HUES48 (cell line): ENCODE measurements around the gene CTAG2.
"Not testable (repeated sequence)": the region's sequence is repeated elsewhere in the genome, so short reads cannot be mapped to it uniquely, and the experiment has no call there.

ENCODE experiments used
- H3K27ac ChIP-seq: one replicate; pipeline ENCODE4 v1.7.0; 2013; ENCODE audit warnings: low read depth, low read length, inconsistent platforms
- H3K27me3 ChIP-seq: 2 replicates; pipeline ENCODE4 v1.6.1; 2013; ENCODE audit warnings: mild to moderate bottlenecking, low read length; ENCODE audit not compliant: control insufficient read depth, insufficient read depth
- H3K36me3 ChIP-seq: 2 replicates; pipeline ENCODE4 v1.6.1; 2013; ENCODE audit warnings: low read length; ENCODE audit not compliant: control insufficient read depth, insufficient read depth
- H3K4me1 ChIP-seq: 2 replicates; pipeline ENCODE4 v1.6.1; 2013; ENCODE audit warnings: mild to moderate bottlenecking, low read length; ENCODE audit not compliant: control insufficient read depth, insufficient read depth
- H3K4me3 ChIP-seq: 2 replicates; pipeline ENCODE4 v1.5.1; 2013; ENCODE audit warnings: mild to moderate bottlenecking, low read depth, low read length
- H3K9ac ChIP-seq: 2 replicates; pipeline ENCODE4 v1.6.1; 2013; ENCODE audit warnings: mild to moderate bottlenecking, low read depth, low read length, moderate library complexity
- H3K9me3 ChIP-seq: 2 replicates; pipeline ENCODE4 v1.6.1; 2013; ENCODE audit warnings: low read length; ENCODE audit not compliant: control insufficient read depth, insufficient read depth

Gene CTAG2

DNA sequence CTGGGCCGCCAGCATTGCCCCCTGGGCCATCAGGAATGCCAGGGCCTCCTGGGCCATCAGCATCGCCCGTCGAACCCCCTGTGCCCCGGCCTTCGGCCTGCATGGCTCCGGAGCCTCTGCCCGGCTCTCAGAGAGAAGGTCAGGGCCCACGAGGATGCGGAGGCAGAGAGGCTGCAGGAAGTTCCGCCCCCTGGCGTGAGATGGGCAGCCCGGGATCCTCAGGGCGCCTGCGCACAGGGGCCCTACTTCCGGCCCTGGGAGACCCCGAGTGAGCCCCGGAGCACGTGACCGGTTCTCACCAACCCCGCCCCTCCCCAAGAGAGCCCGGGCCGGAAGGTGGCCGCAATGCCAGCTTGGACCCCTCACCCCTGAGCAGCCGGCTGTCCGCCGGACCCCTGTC is at the start of gene CTAG2:
Gene CTAG2 (minus strand): TSS at position 167 of the 400 bp plus-strand sequence. CDS start 64 bp downstream, at position 103.
- H3K9me3 ChIP-seq: peaks cover 25% of the 10 kb centered on the region
- H3K4me3 ChIP-seq, H3K9ac ChIP-seq, H3K27me3 ChIP-seq, H3K4me1 ChIP-seq, H3K27ac ChIP-seq, H3K36me3 ChIP-seq: not testable (repeated sequence)

DNA sequence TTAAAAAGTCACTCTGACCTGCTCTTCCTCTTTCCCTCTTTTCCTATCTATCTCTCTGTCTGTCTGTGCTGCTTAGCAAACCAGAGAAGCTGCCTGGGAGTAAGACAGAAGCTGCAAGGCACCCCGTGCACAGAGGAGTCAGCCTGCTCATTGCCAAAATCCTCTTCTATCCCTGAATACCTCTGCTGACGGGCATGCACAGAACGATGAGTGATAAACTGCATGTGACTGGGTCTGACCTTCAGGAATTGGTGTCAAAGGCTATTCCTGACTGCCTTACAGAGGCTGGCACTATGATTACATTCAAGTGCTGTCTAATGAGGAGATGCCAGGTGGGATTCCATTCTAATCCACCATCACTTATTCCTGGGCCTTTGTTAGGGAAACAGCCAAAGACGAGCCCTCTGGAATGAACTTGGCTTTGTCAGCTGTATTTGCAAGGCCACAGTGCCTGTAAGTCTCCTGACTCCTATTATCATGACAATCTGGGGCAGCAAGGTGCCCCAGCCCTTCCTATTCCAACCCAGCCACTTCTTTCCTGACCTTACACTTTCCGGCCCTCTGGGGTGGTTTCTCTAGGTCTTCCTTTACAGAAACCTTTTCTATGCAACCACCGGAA is 45.4 kb upstream of the CTAG2 start:
- Histone ChIP-seq H3K9ac (no peak overlapping the region; the same call in 1 of the 2 replicates), H3K4me3 (no peak overlapping the region; the same call in 1 of the 2 replicates), H3K36me3 (no peaks in the 10 kb centered on the region), H3K27me3 (no peaks in the 10 kb centered on the region), H3K4me1 (peaks cover 18% of the 10 kb centered on the region), H3K9me3 (peaks cover 41% of the 10 kb centered on the region), H3K27ac (no peak overlapping the region)

DNA sequence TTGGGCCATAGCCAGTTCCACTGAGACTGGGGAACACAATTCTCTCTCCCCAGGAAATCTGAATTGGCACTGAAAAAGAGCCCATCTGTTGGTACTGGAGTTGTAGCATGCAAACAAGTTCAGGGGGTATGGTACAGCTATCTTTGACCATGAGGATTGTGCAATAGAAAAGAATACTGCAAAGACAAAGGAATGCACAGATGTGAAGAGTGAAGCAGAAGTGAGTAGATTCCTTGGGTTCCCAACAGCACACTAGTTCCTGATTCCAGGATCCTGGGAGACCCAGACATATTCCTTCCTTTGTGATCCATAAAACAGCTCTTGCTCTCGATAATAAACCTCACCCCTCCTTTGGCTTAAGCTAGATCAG is 43.3 kb upstream of the CTAG2 start:
- no peak overlapping the region for H3K4me3 ChIP-seq
- H3K9ac ChIP-seq: no peak overlapping the region
- H3K27ac ChIP-seq: no peak overlapping the region
- H3K4me1 ChIP-seq: peaks cover 18% of the 10 kb centered on the region
- no peaks in the 10 kb centered on the region for H3K36me3 ChIP-seq
- H3K9me3 ChIP-seq: peaks cover 56% of the 10 kb centered on the region
- H3K27me3 ChIP-seq: no peaks in the 10 kb centered on the region

DNA sequence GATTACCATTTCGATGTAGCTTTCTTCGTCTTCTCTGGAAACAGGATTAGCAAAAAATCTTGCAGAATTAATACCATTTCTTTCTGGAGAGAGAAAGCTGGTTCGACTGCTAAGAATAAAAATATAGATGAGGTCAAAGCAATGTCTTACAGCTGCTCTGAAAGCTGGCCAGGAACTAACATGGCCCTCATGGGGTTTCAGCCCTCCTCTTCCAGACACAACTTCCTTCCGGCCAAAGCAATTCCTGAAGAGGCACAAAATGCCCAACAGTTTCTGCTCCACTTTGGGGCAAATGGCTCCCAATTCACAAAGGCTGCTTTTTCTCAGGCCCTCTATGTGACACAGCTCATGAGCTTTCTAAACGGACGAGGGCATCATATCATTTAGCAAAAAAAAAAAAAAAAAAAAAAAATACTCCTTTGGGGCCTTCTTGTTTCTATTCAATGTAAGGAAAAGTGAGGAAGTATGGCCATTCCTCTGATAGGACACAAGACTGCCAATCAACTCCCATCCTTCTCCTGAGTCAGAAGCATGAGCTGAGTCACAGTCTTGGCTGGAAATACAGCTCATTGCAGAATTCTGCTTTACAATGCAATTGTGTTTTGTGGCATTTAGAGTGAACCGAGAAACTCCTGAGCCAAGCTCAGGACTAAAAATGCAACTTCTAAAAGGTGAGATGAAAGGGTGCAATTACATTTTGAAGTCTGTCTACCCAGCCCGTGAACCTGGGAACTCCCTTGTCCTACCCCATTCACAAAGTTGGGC is 42.7 kb upstream of the CTAG2 start:
- peaks cover 18% of the 10 kb centered on the region for H3K4me1 ChIP-seq

DNA sequence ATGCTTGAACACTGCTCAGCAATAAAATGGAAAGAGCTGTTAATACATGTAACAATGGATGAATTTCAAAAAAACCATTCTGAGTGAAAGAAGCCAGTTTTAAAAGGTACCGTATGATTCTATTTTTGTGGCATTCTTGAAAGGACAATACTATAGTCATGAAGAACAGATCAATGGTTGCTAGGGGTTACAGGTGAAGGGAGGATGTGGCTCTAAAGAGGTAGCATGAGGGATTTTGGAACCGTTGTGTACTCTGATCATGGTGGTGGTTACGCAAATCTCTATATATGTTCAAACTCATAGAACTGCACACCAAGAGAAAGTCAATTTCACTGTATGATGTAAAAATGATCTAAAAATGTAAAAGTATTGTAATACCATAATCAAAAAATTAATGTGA is 40.0 kb upstream of the CTAG2 start:
- Histone ChIP-seq H3K9ac (no peak overlapping the region), H3K4me3 (no peak overlapping the region), H3K36me3 (no peaks in the 10 kb centered on the region), H3K27me3 (no peaks in the 10 kb centered on the region), H3K9me3 (peaks cover 41% of the 10 kb centered on the region), H3K27ac (no peak overlapping the region), H3K4me1 (peaks cover 4% of the 10 kb centered on the region; the same call in 1 of the 2 replicates)

More for the DNA sequence above, 42.7 kb upstream of the CTAG2 start:
- H3K27me3 ChIP-seq: no peaks in the 10 kb centered on the region
- H3K9me3 ChIP-seq: peaks cover 55% of the 10 kb centered on the region
- H3K27ac ChIP-seq: no peak overlapping the region
- no peak overlapping the region for H3K4me3 ChIP-seq
- no peak overlapping the region for H3K9ac ChIP-seq
- H3K36me3 ChIP-seq: no peaks in the 10 kb centered on the region

DNA sequence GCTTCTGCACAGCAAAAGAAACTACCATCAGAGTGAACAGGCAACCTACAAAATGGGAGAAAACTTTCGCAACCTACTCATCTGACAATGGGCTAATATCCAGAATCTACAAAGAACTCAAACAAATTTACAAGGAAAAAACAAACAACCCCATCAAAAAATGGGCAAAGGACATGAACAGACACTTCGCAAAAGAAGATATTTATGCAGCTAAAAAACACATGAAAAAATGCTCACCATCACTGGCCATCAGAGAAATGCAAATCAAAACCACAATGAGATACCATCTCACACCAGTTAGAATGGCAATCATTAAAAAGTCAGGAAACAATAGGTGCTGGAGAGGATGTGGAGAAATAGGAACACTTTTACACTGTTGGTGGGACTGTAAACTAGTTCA is 37.1 kb upstream of the CTAG2 start:
- H3K27me3 ChIP-seq, H3K9ac ChIP-seq: not testable (repeated sequence)

DNA sequence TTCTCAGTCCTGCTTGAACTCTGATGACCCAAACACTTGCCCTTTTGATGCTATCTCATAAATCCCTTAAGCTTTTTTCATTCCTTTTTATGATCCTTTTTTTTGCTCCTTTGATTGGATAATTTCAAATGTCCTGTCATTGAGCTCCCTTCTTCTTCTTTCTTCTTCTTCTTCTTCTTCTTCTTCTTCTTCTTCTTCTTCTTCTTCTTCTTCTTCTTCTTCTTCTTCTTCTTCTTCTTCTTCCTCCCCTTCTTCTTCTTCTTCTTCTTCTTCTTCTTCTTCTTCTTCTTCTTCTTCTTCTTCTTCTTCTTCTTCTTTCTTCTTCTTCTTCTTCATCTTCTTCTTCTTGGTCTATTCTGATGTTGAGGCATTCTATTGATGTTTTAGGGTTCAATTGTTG is 18.7 kb upstream of the CTAG2 start:
- H3K9me3 ChIP-seq: peaks cover 44% of the 10 kb centered on the region
- H3K4me1 ChIP-seq, H3K9ac ChIP-seq, H3K27me3 ChIP-seq, H3K27ac ChIP-seq, H3K4me3 ChIP-seq, H3K36me3 ChIP-seq: not testable (repeated sequence)

More for the DNA sequence above, 37.1 kb upstream of the CTAG2 start:
- H3K4me3 ChIP-seq, H3K27ac ChIP-seq, H3K36me3 ChIP-seq, H3K4me1 ChIP-seq: not testable (repeated sequence)
- peaks cover 43% of the 10 kb centered on the region for H3K9me3 ChIP-seq

DNA sequence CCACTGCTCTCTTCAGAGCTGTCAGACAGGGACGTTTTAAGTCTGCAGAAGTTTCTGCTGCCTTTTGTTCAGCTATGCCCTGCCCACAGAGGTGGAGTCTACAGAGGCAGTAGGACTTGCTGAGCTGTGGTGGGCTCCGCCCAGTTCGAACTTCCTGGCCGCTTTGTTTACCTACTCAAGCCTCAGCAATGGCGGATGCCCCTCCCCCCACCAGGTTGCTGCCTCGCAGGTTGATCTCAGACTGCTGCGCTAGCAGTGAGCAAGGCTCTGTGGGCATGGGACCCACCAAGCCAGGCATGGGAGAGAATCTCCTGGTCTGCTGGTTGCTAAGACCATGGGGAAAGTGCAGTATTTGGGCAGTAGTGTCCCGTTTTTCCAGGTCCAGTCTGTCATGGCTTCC is 17.5 kb upstream of the CTAG2 start:
- not testable (repeated sequence) for H3K36me3 ChIP-seq, H3K4me3 ChIP-seq, H3K4me1 ChIP-seq, H3K9ac ChIP-seq, H3K27me3 ChIP-seq, H3K27ac ChIP-seq
- H3K9me3 ChIP-seq: peaks cover 39% of the 10 kb centered on the region

DNA sequence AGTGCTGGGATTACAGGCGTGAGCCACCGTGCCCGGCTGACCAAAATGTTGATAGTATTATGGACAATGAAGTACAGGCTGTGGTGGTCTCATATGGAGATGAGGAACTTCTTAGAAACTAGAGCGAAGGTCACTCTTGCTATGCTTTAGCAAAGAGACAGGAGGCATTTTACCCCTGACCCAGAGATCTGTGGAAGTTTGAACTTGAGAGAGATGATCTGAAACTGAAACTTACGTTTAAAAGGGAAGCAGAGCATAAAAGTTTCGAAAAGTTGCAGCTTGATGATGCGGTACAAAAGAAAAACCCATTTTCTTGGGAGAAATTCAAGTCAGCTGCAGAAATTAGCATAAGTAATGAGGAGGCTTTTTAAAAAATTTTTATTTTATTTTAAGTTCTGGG is 8.5 kb upstream of the CTAG2 start:
- Histone ChIP-seq H3K27ac (no peak overlapping the region), H3K4me3 (no peak overlapping the region), H3K9ac (no peak overlapping the region), H3K4me1 (no peaks in the 10 kb centered on the region), H3K9me3 (peaks cover 52% of the 10 kb centered on the region), H3K36me3 (no peaks in the 10 kb centered on the region), H3K27me3 (no peaks in the 10 kb centered on the region)

DNA sequence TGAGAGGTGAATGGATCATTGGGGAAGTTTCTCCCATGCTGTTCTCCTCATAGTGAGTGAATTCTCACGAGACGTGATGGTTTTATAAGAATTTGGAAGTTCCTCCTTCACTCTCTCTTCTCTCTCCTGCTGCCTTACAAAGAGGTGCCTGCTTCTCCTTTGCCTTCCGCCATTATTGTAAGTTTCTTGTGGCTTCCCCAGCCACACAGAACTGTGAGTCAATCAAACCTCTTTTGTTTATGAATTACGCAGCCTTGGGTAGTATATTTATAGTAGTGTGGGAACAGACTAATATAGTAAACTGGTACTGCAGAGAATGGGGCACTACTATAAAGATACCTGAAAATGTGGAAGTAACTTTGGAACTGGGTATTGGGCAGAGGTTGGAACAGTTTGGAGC is 7.8 kb upstream of the CTAG2 start:
- H3K9ac ChIP-seq: no peak overlapping the region
- H3K4me1 ChIP-seq: no peaks in the 10 kb centered on the region
- H3K27ac ChIP-seq: no peak overlapping the region
- peaks cover 52% of the 10 kb centered on the region for H3K9me3 ChIP-seq
- H3K27me3 ChIP-seq: no peaks in the 10 kb centered on the region
- H3K36me3 ChIP-seq: no peaks in the 10 kb centered on the region
- no peak overlapping the region for H3K4me3 ChIP-seq

DNA sequence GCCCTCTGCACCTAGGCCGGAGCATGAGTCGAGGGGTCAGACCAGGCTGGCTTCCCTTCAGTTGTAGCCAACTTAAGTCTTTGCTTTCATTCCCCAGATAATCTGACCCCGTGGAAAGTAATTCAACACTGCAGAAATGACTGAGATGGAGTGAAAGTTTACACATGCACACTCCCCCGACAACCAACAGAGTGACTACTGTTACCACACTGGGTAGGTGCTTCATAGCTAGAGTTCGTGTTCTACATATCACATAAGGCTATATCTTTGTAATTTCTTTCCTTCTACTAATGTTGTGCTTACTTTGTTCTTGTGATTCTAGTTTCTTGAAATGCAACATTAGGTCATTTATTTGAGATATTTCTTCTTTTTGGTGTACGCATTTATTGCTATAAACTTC is 7.2 kb upstream of the CTAG2 start:
- H3K9ac ChIP-seq: no peak overlapping the region
- peaks cover 52% of the 10 kb centered on the region for H3K9me3 ChIP-seq
- no peak overlapping the region for H3K27ac ChIP-seq
- no peaks in the 10 kb centered on the region for H3K27me3 ChIP-seq
- H3K36me3 ChIP-seq: no peaks in the 10 kb centered on the region
- no peak overlapping the region for H3K4me3 ChIP-seq
- H3K4me1 ChIP-seq: no peaks in the 10 kb centered on the region
